Mesendoderm (in vitro differentiated cells): ENCODE measurements around the gene CNTN5.

Experiments
- DNase-seq: peaks from one replicate; pipeline ENCODE4 v3.0.0; 2013
- H2AK5ac ChIP-seq: 2 replicates; pipeline ENCODE4 v1.6.1; 2013; ENCODE audit warnings: low read length, inconsistent platforms
- H2BK120ac ChIP-seq: 2 replicates; pipeline ENCODE4 v1.6.1; 2013; ENCODE audit warnings: low read depth, mild to moderate bottlenecking, low read length, moderate library complexity, mixed read lengths
- H2BK15ac ChIP-seq: replicated peaks from 2 replicates; pipeline ENCODE4 v1.6.1; 2013; ENCODE audit warnings: low read depth, mild to moderate bottlenecking, moderate library complexity
- H2BK5ac ChIP-seq: 2 replicates; pipeline ENCODE4 v1.6.1; 2013; ENCODE audit warnings: low read length, inconsistent platforms
- H3K18ac ChIP-seq: 2 replicates; pipeline ENCODE4 v1.6.1; 2013; ENCODE audit warnings: mild to moderate bottlenecking, low read length, mixed read lengths
- H3K23ac ChIP-seq: one replicate; pipeline ENCODE4 v1.6.1; 2013; ENCODE audit warnings: low read length
- H3K27ac ChIP-seq: 2 replicates; pipeline ENCODE4 v1.5.1; 2013; ENCODE audit warnings: low read depth, mild to moderate bottlenecking, inconsistent platforms, low read length, moderate library complexity
- H3K27me3 ChIP-seq: 2 replicates; pipeline ENCODE4 v1.6.1; 2013; ENCODE audit warnings: low read length, control low read depth, mild to moderate bottlenecking, inconsistent platforms; ENCODE audit not compliant: insufficient read depth, poor library complexity
- H3K36me3 ChIP-seq: 2 replicates; pipeline ENCODE4 v1.6.1; 2013; ENCODE audit warnings: low read length, inconsistent platforms; ENCODE audit not compliant: control insufficient read depth, insufficient read depth
- H3K4ac ChIP-seq: one replicate; pipeline ENCODE4 v1.6.1; 2013; ENCODE audit warnings: low read depth, mild to moderate bottlenecking, low read length, moderate library complexity
- H3K4me1 ChIP-seq: 2 replicates; pipeline ENCODE4 v1.6.1; 2013; ENCODE audit warnings: low read depth, low read length, inconsistent platforms; ENCODE audit not compliant: control insufficient read depth
- H3K4me2 ChIP-seq: 2 replicates; pipeline ENCODE4 v1.6.1; 2013; ENCODE audit warnings: low read length
- H3K4me3 ChIP-seq: 2 replicates; pipeline ENCODE4 v1.5.1; 2013; ENCODE audit warnings: mild to moderate bottlenecking, low read length
- H3K56ac ChIP-seq: one replicate; pipeline ENCODE4 v1.6.1; 2013; ENCODE audit warnings: low read length
- H3K79me1 ChIP-seq: 2 replicates; pipeline ENCODE4 v1.6.1; 2013; ENCODE audit warnings: low read length, inconsistent platforms
- H3K79me2 ChIP-seq: 2 replicates; pipeline ENCODE4 v1.6.1; 2013; ENCODE audit warnings: mild to moderate bottlenecking, low read length; ENCODE audit not compliant: control insufficient read depth, insufficient read depth
- H3K9ac ChIP-seq: 2 replicates; pipeline ENCODE4 v1.6.1; 2013; ENCODE audit warnings: low read length, inconsistent platforms
- H4K5ac ChIP-seq: one replicate; pipeline ENCODE4 v1.6.1; 2013; ENCODE audit warnings: low read length
- H4K8ac ChIP-seq: one replicate; pipeline ENCODE4 v1.6.1; 2013; ENCODE audit warnings: low read depth, mild to moderate bottlenecking, control low read depth, low read length, moderate library complexity
- WGBS: extraction: QIAGEN DNeasy Blood & Tissue Kit; methylation state at CpG from one replicate; pipeline ENCODE4 v1.1.7; 2013; ENCODE audit warnings: low lambda C conversion rate, missing lambda C conversion rate; ENCODE audit not compliant: insufficient coverage; ENCODE audit errors: extremely low coverage; 5-methylcytosine and 5-hydroxymethylcytosine counted together

The CNTN5 gene

GRCh38 chr11:99423428-99423983 lies 402.8 kb downstream of the CNTN5 start:
- H4K8ac ChIP-seq = no peak overlapping the region

GRCh38 chr11:99424313-99425084 lies 403.8 kb downstream of the CNTN5 start:
- H3K27me3 ChIP-seq = no peaks in the 10 kb centered on the region
- no peak overlapping the region for H3K4me2 ChIP-seq
- H2BK15ac ChIP-seq = no peak overlapping the region
- peak overlapping the region; percentile 3 for H3K27ac ChIP-seq
- H4K8ac ChIP-seq = no peak overlapping the region
- H3K9ac ChIP-seq = no peak overlapping the region
- H2AK5ac ChIP-seq = no peak overlapping the region
- no peak overlapping the region for H2BK120ac ChIP-seq
- H3K4me3 ChIP-seq = no peak overlapping the region
- no CpG with 5 or more reads among the region's 12 CpGs for WGBS
- no peak overlapping the region for H3K23ac ChIP-seq
- no peak for DNase-seq
- H4K5ac ChIP-seq = no peak overlapping the region
- H3K79me2 ChIP-seq = no peaks in the 10 kb centered on the region
- peak overlapping the region; percentile 5 for H3K4ac ChIP-seq
- H3K18ac ChIP-seq = peak overlapping the region; percentile 45
- H3K36me3 ChIP-seq = no peaks in the 10 kb centered on the region
- H2BK5ac ChIP-seq = peak overlapping the region; percentile 15
- peaks cover 1% of the 10 kb centered on the region for H3K4me1 ChIP-seq
- H3K79me1 ChIP-seq = no peaks in the 10 kb centered on the region
- H3K56ac ChIP-seq = no peak overlapping the region

More at GRCh38 chr11:99423428-99423983, 402.8 kb downstream of the CNTN5 start:
- Histone ChIP-seq H3K4me1 (peaks cover 5% of the 10 kb centered on the region), H3K27me3 (no peaks in the 10 kb centered on the region), H3K79me2 (no peaks in the 10 kb centered on the region), H3K56ac (no peak overlapping the region), H2BK15ac (peak overlapping the region; percentile 64), H4K5ac (no peak overlapping the region), H3K9ac (no peak overlapping the region), H2BK120ac (no peak overlapping the region), H2BK5ac (no peak overlapping the region), H3K4ac (no peak overlapping the region), H3K4me3 (no peak overlapping the region), H3K27ac (no peak overlapping the region), H3K79me1 (no peaks in the 10 kb centered on the region), H3K18ac (peak overlapping the region; percentile 39), H3K36me3 (no peaks in the 10 kb centered on the region), H3K23ac (no peak overlapping the region), H3K4me2 (no peak overlapping the region), H2AK5ac (no peak overlapping the region)
- peak; percentile 65 for DNase-seq
- no CpG with 5 or more reads among the region's 4 CpGs for WGBS

GRCh38 chr11:99425596-99425995 lies 404.8 kb downstream of the CNTN5 start:
- Histone ChIP-seq H2AK5ac (no peak overlapping the region), H3K27ac (no peak overlapping the region), H2BK120ac (no peak overlapping the region), H3K18ac (no peak overlapping the region), H3K36me3 (no peaks in the 10 kb centered on the region), H3K79me2 (no peaks in the 10 kb centered on the region), H3K9ac (no peak overlapping the region), H3K23ac (no peak overlapping the region), H3K4me2 (no peak overlapping the region), H3K79me1 (no peaks in the 10 kb centered on the region), H3K4ac (no peak overlapping the region), H3K4me3 (no peak overlapping the region), H4K5ac (no peak overlapping the region), H3K4me1 (no peaks in the 10 kb centered on the region), H2BK5ac (no peak overlapping the region), H3K56ac (no peak overlapping the region), H2BK15ac (no peak overlapping the region), H4K8ac (no peak overlapping the region), H3K27me3 (no peaks in the 10 kb centered on the region)
- no CpG with 5 or more reads among the region's 2 CpGs for WGBS
- no peak for DNase-seq

- no peak overlapping the region for H2AK5ac ChIP-seq
- no peaks in the 10 kb centered on the region for H3K36me3 ChIP-seq
- H3K4me1 ChIP-seq = no peaks in the 10 kb centered on the region
- no peak overlapping the region for H2BK5ac ChIP-seq
- no peak overlapping the region for H4K8ac ChIP-seq
- H3K18ac ChIP-seq = no peak overlapping the region
- no peaks in the 10 kb centered on the region for H3K79me2 ChIP-seq
- DNase-seq = no peak
- no peak overlapping the region for H4K5ac ChIP-seq
- no peak overlapping the region for H2BK15ac ChIP-seq
- no peak overlapping the region for H2BK120ac ChIP-seq
- H3K4ac ChIP-seq = no peak overlapping the region
- no peak overlapping the region for H3K27ac ChIP-seq
- H3K4me2 ChIP-seq = no peak overlapping the region
- H3K9ac ChIP-seq = no peak overlapping the region
- H3K27me3 ChIP-seq = no peaks in the 10 kb centered on the region
- no peaks in the 10 kb centered on the region for H3K79me1 ChIP-seq
- no peak overlapping the region for H3K23ac ChIP-seq
- no peak overlapping the region for H3K56ac ChIP-seq
- no CpG with 5 or more reads among the region's 3 CpGs for WGBS
- H3K4me3 ChIP-seq = no peak overlapping the region
Measured at GRCh38 chr11:99432677-99433076, 411.9 kb downstream of the CNTN5 start.

- H4K5ac ChIP-seq = no peak overlapping the region
- no peaks in the 10 kb centered on the region for H3K36me3 ChIP-seq
- H3K4me2 ChIP-seq = no peak overlapping the region
- no peak for DNase-seq
- no peak overlapping the region for H3K18ac ChIP-seq
- H2BK15ac ChIP-seq = no peak overlapping the region
- H2BK5ac ChIP-seq = no peak overlapping the region
- no peak overlapping the region for H3K4ac ChIP-seq
- no peaks in the 10 kb centered on the region for H3K79me1 ChIP-seq
- no peaks in the 10 kb centered on the region for H3K79me2 ChIP-seq
- H3K56ac ChIP-seq = no peak overlapping the region
- H3K27me3 ChIP-seq = no peaks in the 10 kb centered on the region
- H3K4me3 ChIP-seq = no peak overlapping the region
- no peak overlapping the region for H3K27ac ChIP-seq
- H3K9ac ChIP-seq = no peak overlapping the region
- no peaks in the 10 kb centered on the region for H3K4me1 ChIP-seq
- WGBS = no CpG with 5 or more reads among the region's 3 CpGs
- H2AK5ac ChIP-seq = no peak overlapping the region
- H4K8ac ChIP-seq = no peak overlapping the region
- H3K23ac ChIP-seq = no peak overlapping the region
- H2BK120ac ChIP-seq = no peak overlapping the region
Measured at GRCh38 chr11:99443276-99443675, 422.5 kb downstream of the CNTN5 start.
